NCI-H1436 treated with DMSO at 0.1 percent for 48 hours (cell line): ENCODE data around the gene C8G.

ENCODE experiments used
- DNase-seq: peaks from one replicate; lab custom pipeline; 2025; lab: John Stamatoyannopoulos, UW

C8G gene

GRCh38 chr9:136982232-136983051, 37.4 kb downstream of the C8G start, which contains the start of gene LCNL1:
Gene LCNL1, plus strand, starts transcription at chr9:136982993. Its CDS starts 594 bp downstream, at chr9:136983587.
- DNase-seq: no peak

- DNase-seq: no peak
Observed at GRCh38 chr9:136983167-136983566, 38.1 kb downstream of the C8G start.

GRCh38 chr9:136983656-136984314, 38.7 kb downstream of the C8G start:
- no peak for DNase-seq

DNA sequence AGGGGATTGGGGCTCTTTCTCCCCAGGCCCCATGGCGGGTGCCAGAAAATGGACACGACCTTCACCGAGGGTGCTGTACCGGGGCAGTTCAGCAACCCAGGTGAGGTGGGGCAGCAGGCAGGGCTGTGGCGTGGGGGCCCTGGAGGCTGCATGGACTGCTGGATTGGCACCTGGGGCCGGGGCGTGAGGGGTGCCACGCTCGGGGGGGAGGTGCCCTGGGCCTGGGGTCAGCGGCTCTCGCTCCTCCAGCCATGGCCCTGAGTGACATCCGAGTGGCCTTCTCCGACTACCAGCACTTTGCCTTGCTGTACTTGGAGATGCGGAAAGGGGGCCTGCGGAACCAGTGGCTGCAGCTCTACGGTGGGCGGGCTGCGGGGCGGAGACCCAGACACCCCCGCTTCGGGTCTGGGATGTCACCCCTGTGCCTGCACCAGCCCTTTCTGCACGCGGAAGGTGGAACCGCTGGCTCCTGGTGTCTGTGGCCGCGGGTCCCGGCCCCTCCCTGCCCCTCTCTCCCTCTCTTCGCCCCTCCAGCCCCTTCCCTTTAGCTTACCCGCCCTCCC, 39.5 kb downstream of the C8G start:
- no peak for DNase-seq

DNA sequence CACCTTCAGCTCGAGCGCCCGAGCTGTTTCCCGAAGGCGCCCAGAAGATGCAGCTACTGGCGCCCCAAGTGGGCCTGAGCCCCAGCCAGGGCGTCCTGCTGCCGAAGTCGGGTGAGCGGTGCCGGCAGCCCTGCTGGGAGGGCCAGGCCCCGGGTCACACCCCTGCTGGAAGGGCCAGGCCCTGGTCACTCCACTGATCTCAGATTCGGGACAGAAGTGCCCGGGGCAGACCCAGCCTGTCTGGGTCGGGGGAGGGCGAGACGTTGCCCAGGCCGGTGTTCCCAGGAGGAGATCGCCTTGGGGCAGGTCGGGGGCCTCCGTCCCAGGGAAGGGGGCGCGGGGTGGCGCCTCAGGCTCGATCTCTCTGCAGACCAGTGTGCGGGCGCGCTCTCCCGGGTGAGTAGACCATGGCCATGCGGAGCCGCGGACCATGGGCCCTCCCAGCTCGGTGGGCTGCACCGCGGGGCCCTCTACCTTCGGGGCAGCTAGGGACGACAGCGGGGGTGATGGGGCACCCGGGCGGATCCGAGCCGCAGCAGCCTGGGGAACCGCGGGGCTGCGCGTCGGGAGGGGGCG, 40.1 kb downstream of the C8G start:
- DNase-seq: no peak

DNA sequence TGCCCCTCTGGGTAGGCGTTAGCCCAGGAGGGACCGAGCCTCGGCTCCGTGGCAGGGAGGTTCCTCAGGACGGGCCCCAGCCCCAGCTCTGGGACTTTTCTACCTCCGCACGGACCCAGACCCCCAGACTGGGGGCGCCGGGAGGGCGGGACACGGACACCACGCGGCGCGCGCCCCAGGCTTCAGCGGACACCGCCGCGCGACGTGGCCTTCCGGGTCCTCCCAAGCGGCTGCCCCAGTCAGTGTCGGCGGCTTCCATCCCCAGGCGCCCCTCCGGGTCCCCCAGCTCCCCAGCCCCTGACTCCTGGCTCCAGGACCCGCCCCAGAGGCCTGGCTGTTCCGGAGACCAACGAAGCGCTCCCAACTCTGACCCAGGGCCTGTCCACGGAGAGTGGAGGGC, 40.8 kb downstream of the C8G start:
- DNase-seq: no peak

DNA sequence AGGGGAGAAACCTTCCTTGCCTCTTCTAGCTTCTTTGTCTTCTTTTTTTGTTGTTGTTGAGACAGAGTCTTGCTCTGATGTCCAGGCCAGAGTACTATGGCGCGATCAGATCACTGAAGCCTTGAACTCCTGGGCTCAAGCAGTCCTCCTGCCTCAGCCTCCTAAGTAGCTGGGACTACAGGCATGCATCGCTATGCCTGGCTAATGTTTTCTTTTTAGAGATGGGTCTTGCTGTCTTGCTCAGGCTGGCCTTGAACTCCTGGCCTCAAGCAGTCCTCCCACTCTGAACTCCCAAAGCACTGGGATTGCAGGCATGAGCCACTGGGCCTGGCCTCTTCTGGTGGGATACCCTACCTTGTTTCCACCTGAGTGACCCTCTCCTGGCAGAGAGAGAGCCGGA, 43.8 kb downstream of the C8G start:
- DNase-seq: no peak

GRCh38 chr9:136990242-136990911, 45.3 kb downstream of the C8G start:
- DNase-seq: no peak

- peak; percentile 28 for DNase-seq
Observed at GRCh38 chr9:136991993-136992818, 47.2 kb downstream of the C8G start, which contains the start of gene PAXX. Gene PAXX, plus strand, starts transcription at chr9:136992422. Its CDS starts 22 bp downstream, at chr9:136992444.

DNA sequence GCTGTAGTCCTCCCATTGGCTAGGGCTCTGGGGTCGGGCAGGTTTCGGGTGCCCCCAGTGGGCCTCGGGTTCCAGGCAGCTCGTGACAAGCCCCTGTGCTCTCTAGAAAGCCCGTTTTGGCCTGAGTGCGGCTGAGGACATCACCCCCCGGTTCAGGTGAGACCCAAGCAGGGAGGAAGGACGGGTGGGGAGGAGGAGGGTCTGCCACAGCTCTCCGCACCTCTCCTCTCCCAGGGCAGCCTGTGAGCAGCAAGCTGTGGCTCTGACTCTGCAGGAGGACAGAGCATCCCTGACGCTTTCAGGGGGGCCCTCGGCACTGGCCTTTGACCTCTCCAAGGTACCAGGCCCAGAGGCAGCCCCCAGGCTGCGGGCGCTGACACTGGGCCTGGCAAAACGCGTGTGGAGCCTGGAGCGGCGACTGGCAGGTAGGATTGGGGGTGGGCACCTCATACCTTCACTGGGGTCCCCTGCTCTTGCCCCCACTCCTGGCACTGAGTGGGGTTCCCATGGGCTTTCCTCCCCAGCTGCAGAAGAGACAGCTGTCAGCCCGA, 47.9 kb downstream of the C8G start:
- no peak for DNase-seq

DNA sequence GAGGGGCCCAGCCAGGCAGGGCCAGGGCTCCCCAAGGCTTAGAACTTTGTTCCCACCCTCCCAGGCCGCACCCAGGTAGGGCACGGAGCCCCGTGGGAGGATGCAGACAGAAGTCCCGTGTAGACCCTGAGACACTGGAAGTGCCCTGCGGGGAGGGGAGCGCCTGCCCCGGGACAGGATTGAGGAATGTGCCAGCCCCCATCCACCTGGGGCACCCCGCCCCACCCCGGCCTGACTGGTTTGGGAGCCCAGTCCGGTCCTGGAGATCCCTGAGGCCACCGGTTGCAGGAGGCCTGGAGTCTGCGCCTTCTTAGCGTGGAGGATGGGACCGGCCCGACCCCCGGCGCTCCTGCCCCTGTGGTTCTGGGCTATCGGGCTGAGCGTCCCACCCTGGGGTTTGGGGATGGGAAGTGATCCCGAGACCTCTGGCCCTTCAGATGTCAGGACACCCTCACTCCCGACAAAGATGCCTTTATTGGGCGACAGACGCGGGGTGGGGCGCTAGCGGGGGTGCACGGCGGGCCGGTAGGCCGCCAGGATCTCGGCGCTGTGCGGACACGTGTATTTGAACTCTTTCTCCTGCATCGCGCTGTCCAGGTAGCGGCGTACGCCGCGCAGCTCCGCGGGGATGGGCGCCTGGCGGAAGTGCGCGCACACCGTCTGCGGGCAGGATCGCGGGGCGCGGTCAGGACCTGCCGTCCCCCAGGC, 49.3 kb downstream of the C8G start:
- no peak for DNase-seq

DNA sequence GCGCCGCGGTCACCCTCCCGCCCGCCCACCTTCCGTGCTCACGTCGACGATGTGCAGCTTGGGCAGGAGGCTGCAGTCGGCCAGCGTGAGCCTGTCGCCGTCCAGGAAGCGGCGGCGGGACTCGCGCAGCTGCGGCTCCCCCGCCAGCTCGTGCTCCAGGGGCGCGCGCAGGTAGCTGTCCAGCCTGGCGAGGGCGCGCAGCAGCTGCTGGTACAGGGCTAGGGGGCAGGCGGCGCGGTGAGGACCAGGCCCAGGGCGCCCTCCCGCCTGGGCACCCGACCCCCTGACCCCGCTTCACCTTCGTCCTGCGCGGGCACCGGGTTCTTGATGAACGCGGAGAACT, 49.8 kb downstream of the C8G start:
- DNase-seq: no peak

DNA sequence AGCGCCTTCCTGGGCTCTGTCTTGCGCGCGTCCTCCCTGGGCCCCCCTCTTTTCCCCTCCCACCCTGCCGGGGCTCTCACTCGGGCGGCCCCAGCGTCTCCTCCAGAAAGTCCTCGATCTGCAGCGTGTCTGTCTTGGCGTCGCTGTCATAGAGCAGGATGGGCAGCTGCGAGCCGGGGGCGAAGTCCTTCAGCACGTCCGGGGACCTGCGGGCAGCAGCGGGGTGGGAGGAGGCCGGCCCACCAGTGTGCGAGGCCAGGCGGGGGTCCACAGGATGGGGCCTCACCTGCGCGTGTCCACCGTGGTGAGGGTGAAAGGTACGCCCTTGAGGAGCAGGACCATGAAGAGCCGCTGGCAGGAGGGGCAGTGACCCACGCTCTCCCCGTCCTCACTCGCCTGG, 50.3 kb downstream of the C8G start:
- no peak for DNase-seq

GRCh38 chr9:136995772-136996311, 50.8 kb downstream of the C8G start:
- no peak for DNase-seq
